ENCODE measurements around the gene PRPF19. TPM values are rescaled to one million over a fixed set of nuclear protein-coding genes. Genes with fewer than 3 reads are reported as not detected.
A peak's percentile ranks its signal among the peaks of the same experiment; 100 is the strongest.

Gene PRPF19
- total RNA-seq, 1 donor from 2014 or later: 36.1 TPM

- no peaks in the 10 kb centered on the region for H3K27me3 ChIP-seq (ENCODE audit: control insufficient read depth, insufficient read depth, low read length)
- TF ChIP-seq, protein P1, sequence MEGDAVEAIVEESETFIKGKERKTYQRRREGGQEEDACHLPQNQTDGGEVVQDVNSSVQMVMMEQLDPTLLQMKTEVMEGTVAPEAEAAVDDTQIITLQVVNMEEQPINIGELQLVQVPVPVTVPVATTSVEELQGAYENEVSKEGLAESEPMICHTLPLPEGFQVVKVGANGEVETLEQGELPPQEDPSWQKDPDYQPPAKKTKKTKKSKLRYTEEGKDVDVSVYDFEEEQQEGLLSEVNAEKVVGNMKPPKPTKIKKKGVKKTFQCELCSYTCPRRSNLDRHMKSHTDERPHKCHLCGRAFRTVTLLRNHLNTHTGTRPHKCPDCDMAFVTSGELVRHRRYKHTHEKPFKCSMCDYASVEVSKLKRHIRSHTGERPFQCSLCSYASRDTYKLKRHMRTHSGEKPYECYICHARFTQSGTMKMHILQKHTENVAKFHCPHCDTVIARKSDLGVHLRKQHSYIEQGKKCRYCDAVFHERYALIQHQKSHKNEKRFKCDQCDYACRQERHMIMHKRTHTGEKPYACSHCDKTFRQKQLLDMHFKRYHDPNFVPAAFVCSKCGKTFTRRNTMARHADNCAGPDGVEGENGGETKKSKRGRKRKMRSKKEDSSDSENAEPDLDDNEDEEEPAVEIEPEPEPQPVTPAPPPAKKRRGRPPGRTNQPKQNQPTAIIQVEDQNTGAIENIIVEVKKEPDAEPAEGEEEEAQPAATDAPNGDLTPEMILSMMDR (IDR thresholded peaks at IDR 0.05; ENCODE audit: insufficient read depth, low read length, severe bottlenecking): no peak
- H3K36me3 ChIP-seq (ENCODE audit: control insufficient read depth, insufficient read depth, low read length): peaks cover 15% of the 10 kb centered on the region
- no peak overlapping the region for H3K4me3 ChIP-seq (ENCODE audit: low read depth, low read length)
- FAIRE-seq: no peak
- DNase-seq (ENCODE audit: low read depth): no peak
These were observed 15.5 kb upstream of the PRPF19 start for GRCh38 chr11:60921777-60922335.

DNA sequence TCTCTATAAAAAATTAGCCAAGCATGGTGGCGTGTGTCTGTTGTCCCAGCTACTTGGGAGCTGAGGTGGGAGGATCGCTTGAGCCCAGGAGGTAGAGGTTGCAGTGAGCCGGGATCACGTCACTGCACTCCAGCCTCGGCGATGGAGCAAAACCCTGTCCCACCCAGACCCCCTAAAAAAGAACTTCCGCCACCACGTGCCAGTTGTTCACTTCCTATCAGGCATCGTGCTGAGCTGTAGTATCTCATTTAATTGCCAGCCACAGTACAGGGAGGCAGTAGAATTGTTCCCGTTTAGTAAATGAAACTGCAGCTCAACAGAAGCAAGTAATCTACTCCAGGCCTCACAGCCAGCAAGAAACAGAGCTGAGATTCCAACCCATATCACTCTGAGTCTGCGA, 14.9 kb upstream of the PRPF19 start:
- FAIRE-seq (no peak), DNase-seq (ENCODE audit: low read depth) (no peak)
- Histone ChIP-seq H3K4me3 (ENCODE audit: low read depth, low read length) (no peak overlapping the region), H3K36me3 (ENCODE audit: control insufficient read depth, insufficient read depth, low read length) (peaks cover 15% of the 10 kb centered on the region), H3K27me3 (ENCODE audit: control insufficient read depth, insufficient read depth, low read length) (no peaks in the 10 kb centered on the region)
- TF ChIP-seq, protein P1 (IDR thresholded peaks at IDR 0.05; ENCODE audit: insufficient read depth, low read length, severe bottlenecking): no peak

- H3K36me3 ChIP-seq (ENCODE audit: control insufficient read depth, insufficient read depth, low read length): peaks cover 15% of the 10 kb centered on the region
- DNase-seq (ENCODE audit: low read depth): no peak
- TF ChIP-seq, protein P1 (IDR thresholded peaks at IDR 0.05; ENCODE audit: insufficient read depth, low read length, severe bottlenecking): no peak
- H3K27me3 ChIP-seq (ENCODE audit: control insufficient read depth, insufficient read depth, low read length): no peaks in the 10 kb centered on the region
- H3K4me3 ChIP-seq (ENCODE audit: low read depth, low read length): no peak overlapping the region
- FAIRE-seq: no peak
These were observed 13.6 kb upstream of the PRPF19 start for GRCh38 chr11:60919956-60920355.

- FAIRE-seq (no peak), DNase-seq (ENCODE audit: low read depth) (peak; percentile 60)
- H3K4me3 ChIP-seq (ENCODE audit: low read depth, low read length): no peak overlapping the region
- H3K27me3 ChIP-seq (ENCODE audit: control insufficient read depth, insufficient read depth, low read length): no peaks in the 10 kb centered on the region
- peaks cover 15% of the 10 kb centered on the region for H3K36me3 ChIP-seq (ENCODE audit: control insufficient read depth, insufficient read depth, low read length)
- TF ChIP-seq, protein P1 (IDR thresholded peaks at IDR 0.05; ENCODE audit: insufficient read depth, low read length, severe bottlenecking): no peak
These were observed 12.9 kb upstream of the PRPF19 start for GRCh38 chr11:60919320-60919719.

- no peak for FAIRE-seq
These were observed 12.5 kb upstream of the PRPF19 start for GRCh38 chr11:60918939-60919265.

More at GRCh38 chr11:60918939-60919265, 12.5 kb upstream of the PRPF19 start:
- TF ChIP-seq, protein P1 (IDR thresholded peaks at IDR 0.05; ENCODE audit: insufficient read depth, low read length, severe bottlenecking): no peak
- Histone ChIP-seq H3K36me3 (ENCODE audit: control insufficient read depth, insufficient read depth, low read length) (peaks cover 15% of the 10 kb centered on the region), H3K4me3 (ENCODE audit: low read depth, low read length) (no peak overlapping the region), H3K27me3 (ENCODE audit: control insufficient read depth, insufficient read depth, low read length) (no peaks in the 10 kb centered on the region)
- DNase-seq (ENCODE audit: low read depth): peak; percentile 67

Measured in bronchial epithelial cell (primary cell).